Tibial artery (tissue), 4 donors: ENCODE results near the gene ACTL6B.
A peak's percentile ranks its signal among the peaks of the same experiment; 100 is the strongest.

Experiments
- DNase-seq, 2 donors: peaks; one replicate each; pipeline ENCODE4 v3.0.0-alpha.2; 2019
- H3K27ac ChIP-seq, 2 donors: fragments of 200-600 bp; sonication (generic) in 1 of 2; 1 replicate in 1 of 2; 2 replicates in 1 of 2; pipeline ENCODE4 v1.5.1; 2018 to 2019; ENCODE audit warnings: mild to moderate bottlenecking in 1 of 2
- H3K27me3 ChIP-seq, 2 donors: fragments of 200-600 bp; sonication (generic) in 1 of 2; one replicate each; pipeline versions ENCODE4 v1.5.1 to v1.6.0; 2016 to 2019
- H3K36me3 ChIP-seq, 3 donors: fragments of 200-600 bp; sonication (generic) in 2 of 3; one replicate each; pipeline ENCODE4 v1.5.1; 2016 to 2019; ENCODE audit warnings: mild to moderate bottlenecking in 2 of 3
- H3K4me1 ChIP-seq, 4 donors: fragments of 200-600 bp; sonication (generic) in 2 of 4; 1 replicate in 3 of 4; 2 replicates in 1 of 4; pipeline ENCODE4 v1.5.1; 2016 to 2019
- H3K4me3 ChIP-seq, 2 donors: fragments of 200-600 bp; sonication (generic) in 1 of 2; 1 replicate in 1 of 2; 2 replicates in 1 of 2; pipeline ENCODE4 v1.5.1; 2018 to 2019; ENCODE audit warnings: mild to moderate bottlenecking in 2 of 2
- H3K9me3 ChIP-seq, 3 donors: fragments of 200-600 bp; sonication (generic) in 1 of 3; one replicate each; pipeline ENCODE4 v1.5.1; 2016 to 2019
- CTCF ChIP-seq, 2 experiments: fragments of 200-600 bp in 1 of 2; fragments of 450-650 bp in 1 of 2; IDR thresholded peaks; one replicate each; pipeline ENCODE4 v1.5.1; 2017 to 2019; ENCODE audit warnings: antibody characterized with exemption in 2 of 2, mild to moderate bottlenecking in 1 of 2, moderate library complexity in 1 of 2
- intact Hi-C: fragments of 100-400 bp; cut with DNase I; formaldehyde crosslinking; loops from one replicate; pipeline ENCODE4 v1.15.0; 2023; ENCODE audit warnings: low total_unique reads

ACTL6B gene

GRCh38 chr7:100632951-100633717 is 23.1 kb downstream of the ACTL6B start:
- peaks cover 0 to 47% of the 10 kb centered on the region in 2 donors for H3K27me3 ChIP-seq
- H3K9me3 ChIP-seq: no peaks in the 10 kb centered on the region
- peak in 1 of 2 donors; percentile 34 for DNase-seq
- peak overlapping the region; percentile 43 to 47 for H3K4me3 ChIP-seq
- intact Hi-C loops: no loop called here
- no peak overlapping the region for H3K27ac ChIP-seq
- H3K36me3 ChIP-seq: no peaks in the 10 kb centered on the region
- peaks cover 0 to 12% (median 7%) of the 10 kb centered on the region in 4 donors for H3K4me1 ChIP-seq
- no peak for TF ChIP-seq CTCF (IDR thresholded peaks at IDR 0.05)

GRCh38 chr7:100630066-100630465 is 26.2 kb downstream of the ACTL6B start:
- DNase-seq: no peak
- H3K4me3 ChIP-seq: no peak overlapping the region
- H3K27me3 ChIP-seq: peaks cover 0 to 46% of the 10 kb centered on the region in 2 donors
- peaks cover 0 to 21% (median 17%) of the 10 kb centered on the region in 4 donors for H3K4me1 ChIP-seq
- intact Hi-C loops: no loop called here
- no peak overlapping the region for H3K27ac ChIP-seq
- no peaks in the 10 kb centered on the region for H3K36me3 ChIP-seq
- H3K9me3 ChIP-seq: no peaks in the 10 kb centered on the region
- no peak for TF ChIP-seq CTCF (IDR thresholded peaks at IDR 0.05)

GRCh38 chr7:100629117-100629716 is 27.0 kb downstream of the ACTL6B start:
- intact Hi-C loops: no loop called here
- no peak overlapping the region for H3K4me3 ChIP-seq
- no peak for DNase-seq
- H3K36me3 ChIP-seq: no peaks in the 10 kb centered on the region
- no peaks in the 10 kb centered on the region for H3K9me3 ChIP-seq
- H3K4me1 ChIP-seq: peaks cover 0 to 21% (median 17%) of the 10 kb centered on the region in 4 donors
- no peak overlapping the region for H3K27ac ChIP-seq
- TF ChIP-seq CTCF (IDR thresholded peaks at IDR 0.05): no peak
- peaks cover 0 to 39% of the 10 kb centered on the region in 2 donors for H3K27me3 ChIP-seq

GRCh38 chr7:100627238-100627549 is 29.1 kb downstream of the ACTL6B start:
- no peak for DNase-seq
- no peak for TF ChIP-seq CTCF (IDR thresholded peaks at IDR 0.05)
- Histone ChIP-seq H3K36me3 (no peaks in the 10 kb centered on the region), H3K27me3 (peaks cover 0 to 23% of the 10 kb centered on the region in 2 donors), H3K4me1 (peaks cover 0 to 11% (median 9%) of the 10 kb centered on the region in 4 donors), H3K4me3 (no peak overlapping the region), H3K9me3 (no peaks in the 10 kb centered on the region), H3K27ac (no peak overlapping the region)
- intact Hi-C loops: no loop called here

GRCh38 chr7:100626530-100627237 is 29.6 kb downstream of the ACTL6B start:
- peak; percentile 72 to 89 for DNase-seq
- Histone ChIP-seq H3K4me1 (peaks cover 0 to 11% (median 9%) of the 10 kb centered on the region in 4 donors), H3K9me3 (no peaks in the 10 kb centered on the region), H3K4me3 (peak overlapping the region; percentile 28 to 43), H3K36me3 (peaks cover 0 to under 1% (median 0%) of the 10 kb centered on the region in 3 donors), H3K27me3 (peaks cover 0 to 17% of the 10 kb centered on the region in 2 donors), H3K27ac (peak overlapping the region in 1 of 2 donors; percentile 9)
- intact Hi-C loops: no loop called here
- TF ChIP-seq CTCF (IDR thresholded peaks at IDR 0.05): no peak
